Measurements from ENCODE around the gene ZNF786. TPM values are rescaled to one million over a fixed set of nuclear protein-coding genes. Genes with fewer than 3 reads are reported as not detected.
A peak's percentile ranks its signal among the peaks of the same experiment; 100 is the strongest.
"Not testable (repeated sequence)": the region's sequence is repeated elsewhere in the genome, so short reads cannot be mapped to it uniquely, and the experiment has no call there.

ZNF786 gene
- total RNA-seq, 1 donor from 2014 or later: 5.4 TPM

DNA sequence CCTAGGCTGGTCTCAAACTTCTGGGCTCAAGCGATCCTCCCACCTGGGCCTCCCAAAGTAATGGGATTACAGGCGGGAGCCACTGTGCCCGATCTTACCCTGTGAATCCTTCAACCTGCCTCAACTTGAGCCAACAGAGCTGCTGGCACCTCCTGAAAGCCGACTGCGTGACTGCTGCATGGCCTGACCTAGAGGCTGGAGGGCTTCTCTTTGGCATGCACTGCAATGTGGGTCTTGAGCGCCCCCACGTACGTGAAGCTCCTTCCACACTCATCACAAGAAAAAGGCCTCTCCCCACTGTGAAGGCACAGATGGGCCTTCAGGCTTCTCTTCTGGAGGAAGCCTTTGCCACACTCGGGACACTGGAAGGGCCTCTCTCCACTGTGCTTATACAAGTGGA lies 12.9 kb upstream of the ZNF786 start:
- H3K4me1 ChIP-seq: no peaks in the 10 kb centered on the region
- intact Hi-C loops (cut with DNase I): no loop called here
- ATAC-seq: no peak
- no peak overlapping the region for H3K27ac ChIP-seq
- TF ChIP-seq, protein P1, sequence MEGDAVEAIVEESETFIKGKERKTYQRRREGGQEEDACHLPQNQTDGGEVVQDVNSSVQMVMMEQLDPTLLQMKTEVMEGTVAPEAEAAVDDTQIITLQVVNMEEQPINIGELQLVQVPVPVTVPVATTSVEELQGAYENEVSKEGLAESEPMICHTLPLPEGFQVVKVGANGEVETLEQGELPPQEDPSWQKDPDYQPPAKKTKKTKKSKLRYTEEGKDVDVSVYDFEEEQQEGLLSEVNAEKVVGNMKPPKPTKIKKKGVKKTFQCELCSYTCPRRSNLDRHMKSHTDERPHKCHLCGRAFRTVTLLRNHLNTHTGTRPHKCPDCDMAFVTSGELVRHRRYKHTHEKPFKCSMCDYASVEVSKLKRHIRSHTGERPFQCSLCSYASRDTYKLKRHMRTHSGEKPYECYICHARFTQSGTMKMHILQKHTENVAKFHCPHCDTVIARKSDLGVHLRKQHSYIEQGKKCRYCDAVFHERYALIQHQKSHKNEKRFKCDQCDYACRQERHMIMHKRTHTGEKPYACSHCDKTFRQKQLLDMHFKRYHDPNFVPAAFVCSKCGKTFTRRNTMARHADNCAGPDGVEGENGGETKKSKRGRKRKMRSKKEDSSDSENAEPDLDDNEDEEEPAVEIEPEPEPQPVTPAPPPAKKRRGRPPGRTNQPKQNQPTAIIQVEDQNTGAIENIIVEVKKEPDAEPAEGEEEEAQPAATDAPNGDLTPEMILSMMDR (IDR thresholded peaks at IDR 0.05): no peak
- no peaks in the 10 kb centered on the region for H3K27me3 ChIP-seq (ENCODE audit: low read depth)
- DNase-seq: no peak
- no peaks in the 10 kb centered on the region for H3K9me3 ChIP-seq
- H3K4me3 ChIP-seq: no peak overlapping the region
- H3K36me3 ChIP-seq: peaks cover 6% of the 10 kb centered on the region

DNA sequence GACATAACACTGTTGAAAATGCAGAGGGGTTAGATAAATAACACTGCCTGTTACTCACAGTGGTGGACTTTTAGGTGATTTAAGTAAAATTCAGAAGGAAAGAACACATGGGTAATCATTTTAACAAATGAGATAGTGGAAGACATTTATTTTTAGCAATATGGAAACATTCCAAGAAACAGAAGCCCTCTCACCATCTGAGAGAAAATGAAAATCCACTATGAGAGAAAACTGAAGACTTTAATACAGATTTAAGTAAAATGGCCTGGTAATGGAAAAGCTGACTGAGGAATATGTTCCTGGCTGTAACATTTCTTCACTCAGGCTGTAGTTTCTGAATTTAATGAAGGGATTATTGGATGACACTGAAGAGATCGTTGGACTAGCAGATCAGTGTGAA lies 12.1 kb upstream of the ZNF786 start:
- Histone ChIP-seq H3K9me3 (no peaks in the 10 kb centered on the region), H3K4me3 (no peak overlapping the region), H3K27ac (no peak overlapping the region), H3K4me1 (no peaks in the 10 kb centered on the region), H3K36me3 (peaks cover 6% of the 10 kb centered on the region), H3K27me3 (ENCODE audit: low read depth) (no peaks in the 10 kb centered on the region)
- intact Hi-C loops (cut with DNase I): no loop called here
- DNase-seq: no peak
- ATAC-seq: no peak
- TF ChIP-seq, protein P1 (IDR thresholded peaks at IDR 0.05): no peak

DNA sequence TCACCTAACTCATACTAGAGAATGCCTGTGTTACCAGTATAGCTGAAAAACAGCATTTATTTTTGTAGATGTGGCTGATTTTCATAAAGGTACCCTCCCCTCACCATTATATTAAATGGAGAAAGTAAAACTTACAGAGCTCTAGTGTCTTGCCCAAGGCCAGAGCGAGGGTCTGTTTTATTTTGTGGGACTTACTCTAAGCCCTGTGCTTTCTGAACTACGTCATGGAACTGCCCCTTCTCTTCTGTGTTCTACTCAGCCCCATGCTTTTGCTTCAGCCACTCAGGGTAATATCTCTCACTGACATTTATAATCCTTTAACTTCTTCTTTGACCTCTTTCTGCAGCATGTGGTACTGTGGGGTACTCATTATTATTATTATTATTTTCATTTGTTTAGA lies 10.3 kb upstream of the ZNF786 start:
- ATAC-seq (no peak), DNase-seq (no peak)
- intact Hi-C loops (cut with DNase I): no loop called here
- H3K4me3 ChIP-seq: no peak overlapping the region
- H3K27ac ChIP-seq: no peak overlapping the region
- H3K9me3 ChIP-seq: no peaks in the 10 kb centered on the region
- no peaks in the 10 kb centered on the region for H3K27me3 ChIP-seq (ENCODE audit: low read depth)
- peaks cover 6% of the 10 kb centered on the region for H3K36me3 ChIP-seq
- H3K4me1 ChIP-seq: no peaks in the 10 kb centered on the region
- TF ChIP-seq, protein P1 (IDR thresholded peaks at IDR 0.05): no peak

DNA sequence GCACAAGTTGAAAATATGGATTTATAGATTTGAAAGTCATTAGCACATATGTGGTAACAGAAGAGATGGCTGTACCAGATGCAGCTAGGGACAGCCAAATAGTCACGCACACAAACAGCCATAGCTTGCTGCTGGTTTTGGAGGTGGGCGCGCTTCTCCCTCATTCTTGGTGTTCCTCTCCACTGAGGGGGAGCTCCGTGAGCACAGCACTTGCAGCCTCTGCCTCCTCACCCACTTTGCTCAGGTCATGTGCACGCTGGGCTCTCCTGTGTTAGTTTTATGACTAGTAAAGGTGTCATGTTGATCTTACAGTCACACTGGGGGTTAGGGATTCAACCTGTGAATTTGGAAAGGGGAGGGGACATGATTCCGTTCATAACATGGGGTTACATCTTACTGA lies 8.5 kb upstream of the ZNF786 start:
- ATAC-seq (no peak), DNase-seq (no peak)
- TF ChIP-seq, protein P1 (IDR thresholded peaks at IDR 0.05): no peak
- no peaks in the 10 kb centered on the region for H3K27me3 ChIP-seq (ENCODE audit: low read depth)
- H3K36me3 ChIP-seq: peaks cover 2% of the 10 kb centered on the region
- intact Hi-C loops (cut with DNase I): loop anchor here (10.0 kb wide), 1 partner anchor 94 kb away; no protein-coding TSS in a partner anchor
- H3K9me3 ChIP-seq: no peaks in the 10 kb centered on the region
- no peak overlapping the region for H3K4me3 ChIP-seq
- H3K4me1 ChIP-seq: no peaks in the 10 kb centered on the region
- no peak overlapping the region for H3K27ac ChIP-seq

DNA sequence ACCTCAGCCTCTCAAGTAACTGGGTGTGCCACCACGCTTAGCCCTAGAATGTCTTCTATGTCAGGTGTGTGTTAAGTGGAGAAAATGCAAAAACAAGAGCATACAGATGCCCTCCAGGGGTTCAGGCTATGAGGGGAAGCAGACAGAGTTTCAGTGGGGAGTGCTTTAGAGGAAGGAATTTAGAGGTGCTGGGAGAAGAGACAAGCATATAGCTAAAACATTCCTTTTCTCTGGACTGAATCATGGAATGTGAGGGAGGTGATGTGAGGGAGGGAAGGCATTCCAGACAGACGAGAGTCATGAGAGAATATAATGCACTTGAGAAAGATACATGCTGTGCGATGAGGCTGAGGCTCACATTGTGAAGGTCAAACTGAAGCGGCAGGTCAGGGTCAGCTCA lies 6.6 kb upstream of the ZNF786 start:
- H3K9me3 ChIP-seq: no peaks in the 10 kb centered on the region
- H3K27me3 ChIP-seq (ENCODE audit: low read depth): no peaks in the 10 kb centered on the region
- no peaks in the 10 kb centered on the region for H3K36me3 ChIP-seq
- intact Hi-C loops (cut with DNase I): loop anchor here (10.0 kb wide), 1 partner anchor 92 kb away; no protein-coding TSS in a partner anchor
- ATAC-seq: no peak
- H3K4me1 ChIP-seq: peaks cover 1% of the 10 kb centered on the region
- TF ChIP-seq, protein P1 (IDR thresholded peaks at IDR 0.05): no peak
- no peak overlapping the region for H3K27ac ChIP-seq
- no peak for DNase-seq
- H3K4me3 ChIP-seq: no peak overlapping the region

DNA sequence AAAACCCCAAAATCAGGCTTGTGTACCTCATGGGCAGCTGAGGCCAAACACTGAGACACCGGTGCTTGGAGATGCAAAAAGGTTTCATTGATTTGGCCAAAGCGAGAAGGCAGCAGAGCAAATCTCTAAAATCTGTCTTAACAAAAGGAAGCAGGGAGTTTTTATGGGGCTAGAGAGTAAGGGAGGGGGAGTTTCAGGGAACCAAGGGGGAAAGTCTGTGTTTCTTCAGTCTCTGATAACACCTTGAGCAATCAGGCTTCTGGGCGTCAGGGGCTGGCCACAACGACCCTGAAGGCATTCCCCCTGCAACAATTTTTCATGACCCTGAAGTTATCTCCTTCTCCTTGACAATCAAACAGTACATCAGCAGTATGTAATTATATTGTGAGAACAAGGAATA lies 2.7 kb upstream of the ZNF786 start:
- intact Hi-C loops (cut with DNase I): loop anchor here (10.0 kb wide), 1 partner anchor 88 kb away; no protein-coding TSS in a partner anchor

DNA sequence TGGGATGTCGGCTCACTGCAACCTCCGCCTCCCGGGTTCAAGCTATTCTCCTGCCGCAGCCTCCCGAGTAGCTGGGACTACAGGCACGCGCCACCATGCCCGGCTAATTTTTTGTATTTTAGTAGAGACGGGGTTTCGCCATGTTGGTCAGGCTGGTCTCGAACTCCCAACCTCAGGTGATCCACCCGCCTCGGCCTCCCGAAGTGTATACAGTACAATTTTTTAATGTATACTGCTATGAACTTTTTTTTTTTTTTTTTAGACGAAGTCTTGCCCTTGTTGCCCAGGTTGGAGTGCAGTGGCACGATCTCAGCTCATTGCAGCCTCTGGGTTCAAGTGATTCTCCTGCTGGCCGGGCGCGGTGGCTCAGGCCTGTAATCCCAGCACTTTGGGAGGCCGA lies 1.7 kb upstream of the ZNF786 start:
- H3K27ac ChIP-seq: peak overlapping the region; percentile 98
- H3K27me3 ChIP-seq (ENCODE audit: low read depth); H3K9me3 ChIP-seq; ATAC-seq; DNase-seq; H3K4me3 ChIP-seq; H3K36me3 ChIP-seq: not testable (repeated sequence)
- intact Hi-C loops (cut with DNase I): loop anchor here (10.0 kb wide), 1 partner anchor 87 kb away; no protein-coding TSS in a partner anchor
- peaks cover 20% of the 10 kb centered on the region for H3K4me1 ChIP-seq

More for the DNA sequence above, 2.7 kb upstream of the ZNF786 start:
- H3K4me3 ChIP-seq: no peak overlapping the region
- H3K9me3 ChIP-seq: no peaks in the 10 kb centered on the region
- H3K36me3 ChIP-seq: no peaks in the 10 kb centered on the region
- H3K27me3 ChIP-seq (ENCODE audit: low read depth): no peaks in the 10 kb centered on the region
- TF ChIP-seq, protein P1 (IDR thresholded peaks at IDR 0.05): no peak
- DNase-seq (no peak), ATAC-seq (no peak)
- H3K27ac ChIP-seq: no peak overlapping the region
- H3K4me1 ChIP-seq: peaks cover 20% of the 10 kb centered on the region
